COR-L47 (cell line): ENCODE measurements around the gene OSTN.
"Not testable (repeated sequence)": the region's sequence is repeated elsewhere in the genome, so short reads cannot be mapped to it uniquely, and the experiment has no call there.

Experiments
- DNase-seq: peaks from one replicate; lab custom pipeline; 2025; lab: John Stamatoyannopoulos, UW

The OSTN gene, protein sequence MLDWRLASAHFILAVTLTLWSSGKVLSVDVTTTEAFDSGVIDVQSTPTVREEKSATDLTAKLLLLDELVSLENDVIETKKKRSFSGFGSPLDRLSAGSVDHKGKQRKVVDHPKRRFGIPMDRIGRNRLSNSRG

GRCh38 chr3:191198932-191199331 lies at the start of gene OSTN:
Gene OSTN, plus strand, starts transcription at chr3:191199241. Its CDS starts 13,292 bp downstream, at chr3:191212533.
- DNase-seq = no peak

DNA sequence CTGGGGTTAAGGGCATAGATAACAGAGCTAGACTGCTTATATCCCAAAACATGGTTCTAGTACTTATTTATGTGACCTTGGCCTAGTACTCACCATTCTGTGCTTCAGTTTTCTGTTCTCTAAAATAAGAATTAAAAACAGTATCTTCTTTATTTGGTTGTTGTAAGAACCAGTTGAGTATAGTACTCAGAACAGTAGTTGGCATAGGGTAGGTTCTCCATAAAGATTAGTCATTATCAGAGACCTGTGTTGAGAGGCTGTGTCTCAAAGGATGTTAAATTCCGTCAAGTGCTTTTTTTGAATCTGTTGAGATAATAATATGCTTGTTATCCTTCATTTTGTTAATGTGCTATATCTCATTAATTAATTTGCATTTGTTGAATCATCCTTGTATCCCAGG lies 47.4 kb upstream of the OSTN start:
- no peak for DNase-seq

- no peak for DNase-seq
Observed at GRCh38 chr3:191154827-191155226, 44.2 kb upstream of the OSTN start.

DNA sequence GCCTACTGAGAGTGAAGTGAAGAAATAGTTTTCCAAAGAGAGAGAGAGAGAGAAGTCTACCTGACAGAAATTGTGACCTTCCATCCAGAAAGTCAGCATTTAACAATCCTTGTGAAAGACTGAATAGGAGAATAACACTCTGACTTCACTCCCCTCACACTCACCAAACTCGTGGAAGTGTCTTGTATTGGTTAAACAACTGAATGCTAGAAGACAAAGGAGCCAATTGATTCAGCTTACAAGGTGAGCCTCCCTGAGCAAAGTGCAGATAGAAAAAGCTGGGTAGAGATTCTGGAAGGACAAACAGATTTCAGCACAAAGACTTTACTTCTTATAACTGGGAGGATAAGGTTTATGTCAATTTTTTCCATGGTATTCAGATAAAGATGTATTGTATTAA lies 40.8 kb upstream of the OSTN start:
- DNase-seq = no peak

DNA sequence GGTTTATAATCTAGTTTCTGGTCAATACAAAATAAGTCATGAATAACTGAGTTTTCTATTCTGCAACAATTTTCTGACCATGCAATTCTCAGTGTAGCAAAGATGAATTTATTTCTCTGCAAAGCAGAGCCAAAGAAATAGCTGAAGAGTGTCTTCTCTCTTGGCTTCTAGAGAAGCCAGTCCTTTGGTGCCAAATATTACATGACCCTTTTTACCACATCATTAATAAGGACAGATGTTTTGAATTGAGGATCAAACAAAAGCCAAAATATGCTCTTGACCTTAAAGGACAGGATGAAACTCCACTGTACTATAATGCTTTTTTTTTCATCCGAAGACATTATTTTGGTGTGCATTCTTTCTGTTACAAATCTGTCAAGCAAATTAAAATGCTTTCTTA lies 40.2 kb upstream of the OSTN start:
- DNase-seq = no peak

DNA sequence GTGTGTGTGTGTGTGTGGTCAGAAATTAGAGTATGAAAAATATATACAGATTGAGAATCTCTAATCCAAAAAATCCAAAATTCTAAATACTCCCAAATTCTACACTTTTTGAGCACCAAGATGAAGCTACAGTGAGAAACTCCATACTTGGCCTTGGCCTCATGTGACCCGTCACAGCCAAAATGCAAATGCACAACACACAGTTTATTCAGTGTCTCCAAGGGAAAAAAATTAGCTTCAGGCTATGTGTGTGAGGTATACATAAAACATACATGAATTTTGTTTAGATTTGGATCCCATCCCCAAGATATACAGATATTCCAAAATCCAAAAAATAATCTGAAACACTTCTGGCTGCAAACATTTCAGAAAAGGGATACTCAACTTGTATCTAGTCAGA lies 33.2 kb upstream of the OSTN start:
- DNase-seq = no peak

- DNase-seq = no peak
Observed at GRCh38 chr3:191166368-191166767, 32.7 kb upstream of the OSTN start.

DNA sequence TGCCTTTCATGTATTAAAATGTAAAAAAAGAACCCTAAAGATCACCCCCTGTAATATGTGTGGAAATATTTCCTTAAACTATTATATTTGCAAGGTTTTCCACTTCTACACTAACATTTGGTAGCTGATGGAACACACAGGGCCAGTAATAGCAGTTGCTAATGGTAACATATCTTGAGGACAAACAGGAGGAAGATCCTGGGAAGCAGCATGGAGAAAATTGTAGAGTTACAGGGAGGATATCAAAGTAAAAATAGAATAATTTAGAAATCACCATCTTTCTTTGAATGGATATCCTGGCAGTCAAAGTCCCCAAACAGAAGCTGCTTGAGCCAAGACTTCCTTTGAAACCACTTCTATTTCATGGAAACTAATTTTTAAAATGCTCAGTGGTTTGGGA lies 29.5 kb upstream of the OSTN start:
- DNase-seq = no peak

DNA sequence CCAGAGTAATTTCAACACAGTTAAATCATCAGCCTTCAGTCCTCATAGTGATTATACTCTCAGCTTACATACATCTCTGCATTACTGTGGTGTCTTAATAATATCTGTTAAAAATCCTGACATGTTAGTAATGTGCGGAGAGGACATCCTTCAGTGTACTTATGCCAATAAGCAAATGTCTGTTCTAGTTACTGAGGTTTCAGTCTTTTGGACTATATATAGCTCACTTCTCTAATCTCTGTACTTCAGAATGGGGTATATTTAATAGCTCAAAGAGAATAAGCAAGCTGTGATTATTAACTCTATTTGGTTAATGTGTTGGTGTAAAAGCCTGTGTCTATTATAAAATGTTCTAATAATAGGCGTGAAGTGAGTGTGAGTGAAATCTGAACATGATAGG lies 28.9 kb upstream of the OSTN start:
- no peak for DNase-seq

GRCh38 chr3:191175102-191175501 lies 23.9 kb upstream of the OSTN start:
- no peak for DNase-seq

DNA sequence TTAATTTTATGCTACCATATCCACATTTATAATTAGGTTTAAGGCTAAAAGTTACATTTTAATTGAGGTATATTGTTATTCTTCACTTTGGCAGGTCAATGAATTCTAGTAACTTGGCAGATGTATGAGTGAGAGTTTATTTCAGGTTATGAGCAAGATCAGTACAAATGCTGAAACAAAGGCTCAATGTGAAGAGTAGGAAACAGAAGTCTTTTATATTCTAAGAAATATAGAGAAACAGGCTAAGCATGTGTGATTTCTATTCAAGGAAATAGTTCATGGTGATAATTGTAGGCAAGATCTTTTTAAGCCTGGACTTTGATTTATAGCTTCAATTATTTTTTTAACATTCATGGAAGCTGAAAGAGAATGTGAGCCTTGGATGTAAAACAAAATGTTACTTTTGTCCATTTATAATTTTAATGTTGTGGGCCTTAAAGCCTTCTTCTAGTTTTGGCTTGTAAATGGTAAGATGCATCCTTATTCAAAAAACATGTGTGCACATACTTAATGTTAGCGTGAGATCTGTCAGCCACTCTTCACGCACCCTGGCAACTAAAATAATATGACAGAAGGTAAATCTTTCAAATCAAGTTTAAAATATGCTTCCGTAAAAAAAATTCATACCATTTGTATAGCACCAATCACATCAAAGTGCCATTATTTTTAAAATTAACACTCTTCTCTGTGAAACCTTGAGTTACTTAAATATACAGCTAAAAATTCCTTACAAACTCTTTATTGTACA lies 22.8 kb upstream of the OSTN start:
- no peak for DNase-seq

DNA sequence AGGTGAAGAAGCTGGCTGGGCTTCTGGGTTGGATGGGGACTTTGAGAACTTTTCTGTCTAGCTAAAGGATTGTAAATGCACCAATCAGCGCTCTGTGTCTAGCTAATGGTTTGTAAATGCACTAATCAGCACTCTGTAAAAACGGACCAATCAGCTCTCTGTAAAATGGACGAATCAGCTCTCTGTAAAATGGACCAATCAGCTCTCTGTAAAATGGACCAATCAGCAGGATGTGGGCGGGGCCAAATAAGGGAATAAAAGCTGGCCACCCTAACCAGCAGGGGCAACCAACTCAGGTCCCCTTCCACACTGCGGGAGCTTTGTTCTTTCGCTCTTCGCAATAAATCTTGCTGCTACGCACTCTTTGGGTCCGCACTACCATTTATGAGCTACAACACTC lies 13.7 kb upstream of the OSTN start:
- DNase-seq = not testable (repeated sequence)

DNA sequence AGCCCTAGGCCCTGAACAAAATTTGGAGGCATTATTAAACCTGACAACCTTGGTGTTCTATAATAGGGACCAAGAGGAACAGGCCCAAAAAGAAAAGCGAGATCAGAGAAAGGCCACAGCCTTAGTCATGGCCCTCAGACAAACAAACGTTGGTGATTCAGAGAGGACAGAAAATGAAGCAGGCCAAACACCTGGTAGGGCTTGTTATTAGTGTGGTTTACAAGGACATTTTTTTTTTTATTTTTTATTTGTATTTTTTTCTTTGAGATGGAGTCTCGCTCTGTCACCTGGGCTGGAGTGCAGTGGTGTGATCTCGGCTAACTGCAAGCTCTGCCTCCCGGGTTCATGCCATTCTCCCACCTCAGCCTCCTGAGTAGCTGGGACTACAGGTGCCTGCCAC lies 10.8 kb upstream of the OSTN start:
- DNase-seq = not testable (repeated sequence)

DNA sequence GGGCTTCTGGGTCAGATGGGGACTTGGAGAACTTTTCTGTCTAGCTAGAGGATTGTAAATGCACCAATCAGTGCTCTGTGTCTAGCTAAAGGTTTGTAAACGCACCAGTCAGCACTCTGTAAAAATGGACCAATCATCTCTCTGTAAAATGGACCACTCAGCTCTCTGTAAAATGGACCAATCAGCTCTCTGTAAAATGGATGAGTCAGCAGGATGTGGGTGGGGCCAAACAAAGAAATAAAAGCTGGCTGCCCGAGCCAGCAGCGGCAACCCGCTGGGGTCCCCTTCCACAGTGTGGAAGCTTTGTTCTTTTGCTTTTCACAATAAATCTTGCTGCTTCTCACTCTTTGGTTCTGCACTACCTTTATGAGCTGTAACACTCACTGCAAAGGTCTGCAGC lies 6.8 kb upstream of the OSTN start:
- not testable (repeated sequence) for DNase-seq

DNA sequence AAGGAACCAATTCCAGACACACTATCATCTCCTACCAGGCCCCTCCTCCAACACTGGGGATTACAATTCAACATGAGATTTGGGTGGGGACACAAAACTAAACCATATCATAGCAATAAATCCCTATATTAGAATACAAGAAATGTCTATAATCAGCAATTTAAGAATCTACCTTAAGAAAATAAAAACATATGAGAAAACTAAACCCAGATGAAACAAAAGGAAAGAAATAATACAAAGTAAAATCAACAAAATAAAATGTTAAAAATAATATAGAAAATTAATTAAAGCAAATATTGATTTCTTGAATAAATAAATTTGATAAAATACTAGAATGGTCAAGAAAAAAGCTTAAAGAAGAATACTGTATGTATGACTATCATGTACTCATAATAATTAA lies 6.1 kb upstream of the OSTN start:
- no peak for DNase-seq

DNA sequence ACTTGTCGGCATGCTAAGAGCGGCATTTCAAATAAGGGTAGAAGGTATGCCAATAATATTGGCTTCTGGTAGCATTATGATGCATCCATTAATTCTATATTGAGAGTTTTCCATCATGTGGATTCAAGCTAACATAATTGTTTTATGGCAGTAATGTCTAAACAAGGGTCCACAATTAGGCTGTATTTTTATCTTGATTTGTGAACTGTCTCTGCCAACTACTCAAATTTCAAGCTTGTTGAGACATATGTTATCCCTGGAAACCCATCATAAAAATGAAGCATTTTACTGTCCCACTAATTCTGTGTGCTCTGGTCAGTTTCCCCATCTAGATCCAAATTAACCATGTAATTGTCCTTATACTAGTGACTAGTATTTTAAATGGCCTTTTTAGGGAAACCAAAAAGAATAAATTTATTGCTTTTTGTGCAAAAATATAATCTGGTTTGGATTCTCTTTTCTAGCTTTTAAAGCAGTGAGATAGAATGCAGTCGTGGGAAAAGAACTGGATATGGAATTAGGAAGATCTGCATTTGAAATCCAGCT lies 1.2 kb upstream of the OSTN start:
- DNase-seq = no peak

DNA sequence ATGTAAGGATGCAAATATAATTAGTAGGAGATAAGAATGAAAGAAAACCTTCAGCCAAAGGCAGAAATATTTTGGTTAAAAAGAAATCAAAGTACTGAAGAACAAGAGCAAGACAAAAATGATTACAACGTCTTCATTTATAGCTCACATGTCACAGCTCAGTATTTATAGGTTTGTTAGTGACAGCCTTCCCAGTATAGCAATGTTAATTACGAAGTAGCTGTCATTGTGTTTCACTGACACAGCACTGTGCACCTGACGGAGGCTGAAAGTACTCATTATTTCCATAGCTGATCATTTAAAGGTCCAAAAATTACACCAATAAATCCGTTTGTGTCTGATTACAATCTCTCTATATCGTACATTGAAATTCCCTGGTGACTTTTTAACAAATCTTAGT lies 561 bp upstream of the OSTN start:
- no peak for DNase-seq

DNA sequence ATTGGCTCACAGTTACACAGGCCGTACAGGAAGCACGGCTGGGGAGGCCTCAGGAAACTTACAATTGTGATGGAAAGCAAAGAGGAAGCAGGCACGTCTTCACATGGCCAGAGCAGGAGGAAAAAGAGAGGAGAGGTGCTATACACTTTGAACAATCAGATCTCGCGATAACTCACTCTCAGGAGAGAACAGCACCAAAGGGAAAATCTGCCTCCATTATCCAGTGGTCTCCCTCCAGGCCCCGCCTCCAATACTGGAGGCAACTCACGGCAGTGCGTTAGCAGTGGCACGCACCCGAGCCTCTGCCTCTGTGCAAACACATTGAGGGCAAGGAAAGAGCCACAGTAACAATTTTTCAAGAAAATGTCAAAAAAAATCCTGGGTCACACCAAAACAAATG lies 11.0 kb downstream of the OSTN start:
- DNase-seq = no peak

GRCh38 chr3:191216510-191216909 lies 17.5 kb downstream of the OSTN start:
- no peak for DNase-seq

- no peak for DNase-seq
Observed at GRCh38 chr3:191217301-191217700, 18.3 kb downstream of the OSTN start.

- DNase-seq = no peak
Observed at GRCh38 chr3:191220908-191221307, 21.9 kb downstream of the OSTN start.

DNA sequence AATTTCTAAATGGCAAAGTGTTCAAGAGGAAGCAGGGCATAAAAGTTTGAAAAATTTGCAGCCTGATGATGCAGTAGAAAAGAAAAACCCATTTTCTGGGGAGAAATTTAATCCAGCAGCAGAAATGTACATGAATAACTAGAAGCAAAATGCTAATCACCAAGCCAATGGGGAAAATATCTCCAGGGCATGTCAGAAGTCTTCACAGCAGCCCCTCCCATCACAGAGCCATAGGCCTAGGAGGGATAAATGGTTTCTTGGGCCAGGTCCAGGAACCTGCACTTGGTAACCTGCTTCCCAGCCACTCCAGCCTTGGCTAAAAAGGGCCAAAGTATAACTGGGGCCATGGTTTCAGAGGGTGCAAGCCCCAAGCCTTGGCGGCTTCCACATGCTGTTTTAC lies 22.6 kb downstream of the OSTN start:
- no peak for DNase-seq

GRCh38 chr3:191227541-191227940 lies 28.5 kb downstream of the OSTN start:
- no peak for DNase-seq

DNA sequence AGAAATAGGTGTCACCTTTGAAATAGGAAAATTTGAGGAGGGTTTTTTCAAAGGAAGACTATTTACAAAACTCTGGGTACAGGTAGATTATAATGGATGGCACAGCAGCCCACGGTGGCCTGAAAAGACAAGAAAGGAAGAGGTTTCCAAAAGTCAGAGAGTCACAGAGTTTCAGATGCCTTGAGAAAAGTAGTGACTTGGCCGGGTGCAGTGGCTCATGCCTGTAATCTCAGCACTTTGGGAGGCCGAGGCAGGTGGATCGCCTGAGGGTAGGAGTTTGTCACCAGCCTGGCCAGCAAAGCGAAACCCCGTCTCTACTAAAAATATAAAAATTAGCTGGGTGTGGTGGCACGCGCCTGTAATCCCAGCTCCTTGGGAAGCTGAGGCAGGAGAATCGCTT lies 35.2 kb downstream of the OSTN start:
- no peak for DNase-seq
